ENCODE data around the gene HMCES. TPM values are rescaled to one million over a fixed set of nuclear protein-coding genes. Genes with fewer than 3 reads are reported as not detected.

Gene HMCES, protein sequence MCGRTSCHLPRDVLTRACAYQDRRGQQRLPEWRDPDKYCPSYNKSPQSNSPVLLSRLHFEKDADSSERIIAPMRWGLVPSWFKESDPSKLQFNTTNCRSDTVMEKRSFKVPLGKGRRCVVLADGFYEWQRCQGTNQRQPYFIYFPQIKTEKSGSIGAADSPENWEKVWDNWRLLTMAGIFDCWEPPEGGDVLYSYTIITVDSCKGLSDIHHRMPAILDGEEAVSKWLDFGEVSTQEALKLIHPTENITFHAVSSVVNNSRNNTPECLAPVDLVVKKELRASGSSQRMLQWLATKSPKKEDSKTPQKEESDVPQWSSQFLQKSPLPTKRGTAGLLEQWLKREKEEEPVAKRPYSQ
- 39.8 to 49.6 TPM (median 41.9 TPM) in 5 replicates for total RNA-seq (2022; extraction: Qiagen RNA extraction; ENCODE audit: low read depth)

DNA sequence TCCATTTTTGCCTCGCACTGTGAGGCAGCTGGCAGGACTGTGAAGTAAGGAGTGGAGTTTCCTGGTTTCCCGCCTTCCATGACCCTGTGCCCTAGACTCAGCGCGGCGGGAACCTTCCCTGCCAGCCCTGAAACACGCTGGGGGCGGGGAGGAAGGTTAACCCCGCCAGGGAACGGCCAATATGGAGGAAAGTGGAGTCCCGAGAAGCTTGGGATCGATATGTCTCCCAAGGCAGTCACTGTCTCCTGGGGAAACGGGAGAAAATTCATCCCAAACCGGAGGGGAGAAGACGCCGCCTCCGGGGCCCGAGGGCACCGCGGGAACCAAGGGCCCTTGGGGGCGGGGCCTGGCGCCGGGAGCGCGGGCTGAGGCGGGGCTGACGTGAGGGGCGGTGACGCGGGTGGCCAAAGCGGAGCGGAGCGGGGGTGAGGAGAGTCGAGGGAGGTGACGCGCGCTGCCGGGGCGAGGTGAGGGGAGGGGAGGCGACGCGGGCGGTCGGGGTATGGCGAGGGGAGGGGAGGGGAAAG is at the start of gene HMCES:
Gene HMCES (plus strand): TSS at position 432 of the 527 bp plus-strand sequence. CDS start 863 bp downstream, outside the sequence.

DNA sequence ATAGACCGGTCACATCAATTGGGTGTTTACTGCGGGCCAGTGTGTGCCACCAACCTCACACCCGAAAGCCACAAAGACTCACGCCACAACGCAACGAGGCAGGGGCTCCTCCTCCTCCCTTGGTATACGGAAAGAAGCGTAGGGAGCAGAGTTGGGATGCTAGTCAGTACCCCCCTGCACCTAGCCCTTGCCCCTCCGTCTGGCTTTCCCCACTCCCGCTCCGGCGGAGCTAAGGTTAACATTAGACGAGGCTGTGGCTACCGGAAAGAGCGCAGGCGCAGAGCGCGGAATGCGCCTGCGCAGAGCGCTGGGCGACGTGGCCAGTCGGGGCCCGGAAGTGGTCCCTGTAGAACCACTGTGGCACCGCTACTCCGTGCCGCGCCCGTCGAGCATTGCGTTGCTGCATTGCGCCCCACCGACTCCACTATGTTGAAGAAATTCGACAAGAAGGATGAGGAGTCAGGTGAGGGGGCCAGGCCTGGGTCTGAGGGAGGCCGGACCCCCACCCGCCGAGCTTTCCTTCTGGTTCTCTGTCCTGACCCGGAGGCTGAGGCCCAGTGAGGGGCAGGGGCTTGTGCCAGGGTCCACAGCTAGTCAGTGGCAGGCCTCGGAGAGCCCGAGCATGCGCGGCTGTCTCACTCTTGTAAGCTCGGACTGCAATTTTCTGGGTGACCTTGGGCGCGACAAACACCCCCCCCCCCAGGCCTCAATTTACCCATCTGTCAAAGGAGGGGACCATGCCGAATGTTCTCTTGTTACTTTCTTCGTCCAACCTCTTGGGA is 29.2 kb upstream of the HMCES start, which contains the start of gene COPG1:
Gene COPG1 (plus strand): TSS at position 323 of the 782 bp plus-strand sequence. CDS start 104 bp downstream, at position 427.

Other genes with a start within 250 kb of the HMCES start
- not detected in 5 replicates for gene GP9, start 218.1 kb upstream of the HMCES start, total RNA-seq (2022; extraction: Qiagen RNA extraction; ENCODE audit: low read depth)
- gene RAB43, start 157.1 kb upstream of the HMCES start, total RNA-seq (2022; extraction: Qiagen RNA extraction; ENCODE audit: low read depth): 3.8 to 6.0 TPM (median 5.5 TPM) in 5 replicates
- 19.0 to 21.9 TPM (median 19.9 TPM) in 5 replicates for gene ISY1, start 117.8 kb upstream of the HMCES start, total RNA-seq (2022; extraction: Qiagen RNA extraction; ENCODE audit: low read depth)
- gene CNBP, start 95.0 kb upstream of the HMCES start, total RNA-seq (2022; extraction: Qiagen RNA extraction; ENCODE audit: low read depth): 351 to 381 TPM (median 366 TPM) in 5 replicates
- gene COPG1, start 29.3 kb upstream of the HMCES start, total RNA-seq (2022; extraction: Qiagen RNA extraction; ENCODE audit: low read depth): 79.5 to 87.5 TPM (median 80.6 TPM) in 5 replicates
- 0.73 to 1.00 TPM (median 0.80 TPM) in 5 replicates for gene EFCAB12, start 149.8 kb downstream of the HMCES start, total RNA-seq (2022; extraction: Qiagen RNA extraction; ENCODE audit: low read depth)
- 19.4 to 23.9 TPM (median 22.3 TPM) in 5 replicates for gene MBD4, start 161.1 kb downstream of the HMCES start, total RNA-seq (2022; extraction: Qiagen RNA extraction; ENCODE audit: low read depth)
- gene IFT122, start 161.4 kb downstream of the HMCES start, total RNA-seq (2022; extraction: Qiagen RNA extraction; ENCODE audit: low read depth): 11.9 to 13.6 TPM (median 12.8 TPM) in 5 replicates
- not detected in 5 replicates for gene RHO, start 249.8 kb downstream of the HMCES start, total RNA-seq (2022; extraction: Qiagen RNA extraction; ENCODE audit: low read depth)

Measured in A549 treated with GW870086 at 1 μM for 4 hours (cell line).